Suppressor macrophage treated with lipopolysaccharide for 4 hours (primary cell): ENCODE measurements around the gene SHC3.

ENCODE experiments used
- DNase-seq: peaks from one replicate; pipeline ENCODE4 v3.0.0-alpha.2; 2020

SHC3 gene

GRCh38 chr9:89185980-89186379 lies 7.4 kb upstream of the SHC3 start:
- no peak for DNase-seq

- no peak for DNase-seq
These were observed 4.5 kb upstream of the SHC3 start for GRCh38 chr9:89183146-89183545.

DNA sequence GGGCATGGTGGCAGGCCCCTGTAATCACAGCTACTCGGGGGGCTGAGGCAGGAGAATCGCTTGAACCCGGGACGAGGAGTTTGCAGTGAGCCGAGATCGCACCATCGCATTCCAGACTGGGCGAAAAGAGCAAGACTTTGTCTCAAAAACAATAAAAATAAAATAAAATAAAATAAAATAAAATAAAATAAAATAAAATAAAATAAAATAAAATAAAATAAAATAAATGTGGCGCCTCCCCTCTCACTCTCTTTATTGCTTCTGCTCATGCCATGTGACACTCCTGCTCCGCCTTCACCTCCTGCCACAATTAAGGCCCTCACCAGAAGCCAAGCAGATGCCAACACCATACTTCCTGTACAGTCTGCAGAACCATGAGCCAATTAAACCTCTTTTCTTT lies 3.8 kb upstream of the SHC3 start:
- no peak for DNase-seq

DNA sequence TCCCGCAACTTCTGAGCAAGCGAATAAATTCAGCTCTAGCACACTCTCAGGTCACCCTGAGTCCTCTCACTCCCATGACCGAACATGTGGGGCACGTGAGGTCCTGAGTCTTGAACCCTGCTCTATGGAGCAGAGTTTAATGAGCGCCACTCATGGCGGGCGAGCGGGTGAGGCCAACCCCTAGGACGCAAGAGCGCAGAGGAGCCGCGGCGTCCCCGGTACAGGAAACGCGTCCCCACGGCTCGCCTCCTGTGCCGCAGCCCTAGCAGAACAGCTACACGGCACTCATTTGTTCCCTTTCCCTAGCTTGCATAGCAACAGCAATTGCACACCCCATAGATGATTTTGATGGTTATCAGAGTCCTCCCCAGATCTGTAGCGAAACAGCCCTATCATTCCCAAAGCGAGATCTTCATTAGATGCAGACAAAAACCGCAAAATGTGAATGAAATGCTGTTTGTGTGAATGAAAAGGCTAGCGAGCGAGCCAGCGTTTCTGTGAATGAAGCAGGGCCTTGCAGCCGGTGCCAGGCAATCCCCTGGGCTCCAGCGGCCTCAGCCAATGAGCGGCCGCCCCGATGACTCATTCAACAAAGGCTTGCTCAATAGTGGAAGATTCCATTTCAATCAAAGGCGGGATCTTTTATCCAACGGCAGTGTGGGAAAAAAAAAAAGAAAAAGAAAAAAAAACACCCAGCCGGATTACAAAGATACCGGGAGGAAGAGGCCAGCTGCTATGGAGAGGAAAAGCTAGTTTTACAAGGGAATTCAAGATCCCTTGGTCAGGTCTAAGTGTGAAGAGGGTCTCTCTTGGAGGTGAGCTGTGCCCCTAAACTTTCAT lies 1.5 kb upstream of the SHC3 start:
- DNase-seq, result peak; percentile 90

DNA sequence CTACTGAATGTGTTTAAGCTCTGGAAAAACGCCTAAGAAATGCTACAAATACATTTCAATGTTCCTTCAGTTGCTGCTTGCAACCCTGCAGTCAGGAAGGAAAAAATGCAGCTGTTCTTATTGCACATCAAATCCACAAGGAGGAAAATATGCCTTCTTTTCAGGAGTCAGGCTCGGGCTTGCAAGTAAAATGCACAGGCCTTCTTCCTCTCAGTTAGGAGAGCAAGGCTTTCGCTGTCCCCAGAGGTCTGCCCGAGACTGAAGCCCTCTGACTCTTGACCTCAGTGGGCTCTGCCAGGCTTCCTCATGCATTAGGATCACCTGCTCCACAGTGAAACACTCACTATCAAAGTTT lies 899 bp upstream of the SHC3 start:
- DNase-seq, result no peak

- no peak for DNase-seq
These were observed 367 bp upstream of the SHC3 start for GRCh38 chr9:89178830-89179539.

- DNase-seq, result no peak
These were observed 1.3 kb downstream of the SHC3 start for GRCh38 chr9:89177012-89177943.

- no peak for DNase-seq
These were observed 2.8 kb downstream of the SHC3 start for GRCh38 chr9:89175828-89176261.

DNA sequence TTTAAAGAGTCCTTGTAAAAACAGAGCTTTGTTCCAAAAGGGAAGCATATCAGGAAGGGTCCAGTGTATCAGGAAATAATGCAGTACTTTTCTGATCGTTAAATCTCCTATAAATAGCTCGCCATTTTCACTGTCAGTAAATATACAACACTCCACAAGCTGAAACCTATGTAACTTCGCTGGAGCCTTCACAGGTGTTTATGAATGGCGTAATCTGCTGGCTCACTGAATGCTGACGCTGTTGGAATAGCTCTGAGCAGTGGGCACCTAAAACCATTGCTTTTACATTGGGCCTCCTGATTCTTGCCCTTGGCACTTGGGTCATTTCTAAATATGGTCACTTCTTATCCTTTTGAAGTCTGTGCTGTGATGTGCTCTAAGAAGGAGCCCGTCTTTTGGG lies 4.3 kb downstream of the SHC3 start:
- no peak for DNase-seq

- no peak for DNase-seq
These were observed 5.5 kb downstream of the SHC3 start for GRCh38 chr9:89173072-89173471.

GRCh38 chr9:89172398-89172797 lies 6.2 kb downstream of the SHC3 start:
- no peak for DNase-seq

DNA sequence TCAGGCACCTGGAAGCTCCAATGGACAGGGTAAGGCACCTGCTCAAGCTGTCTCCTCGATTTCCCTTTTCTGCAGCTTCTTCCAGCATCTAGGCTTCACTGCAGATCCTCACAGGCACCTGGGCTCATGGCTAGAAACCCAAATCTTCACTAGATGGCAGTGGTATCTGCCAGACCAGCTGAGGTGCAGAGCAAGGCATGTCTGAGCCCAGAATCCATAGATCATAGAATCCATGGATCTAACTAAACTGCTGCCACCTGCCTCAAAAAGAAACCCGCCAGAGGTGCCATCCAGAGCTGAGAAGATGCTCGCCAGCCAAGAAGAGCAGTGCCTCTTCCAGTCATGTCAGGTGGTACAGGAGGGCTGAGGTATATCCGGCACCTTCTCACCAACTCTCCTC lies 6.9 kb downstream of the SHC3 start:
- DNase-seq, result no peak

GRCh38 chr9:89171231-89171630 lies 7.4 kb downstream of the SHC3 start:
- DNase-seq, result no peak

DNA sequence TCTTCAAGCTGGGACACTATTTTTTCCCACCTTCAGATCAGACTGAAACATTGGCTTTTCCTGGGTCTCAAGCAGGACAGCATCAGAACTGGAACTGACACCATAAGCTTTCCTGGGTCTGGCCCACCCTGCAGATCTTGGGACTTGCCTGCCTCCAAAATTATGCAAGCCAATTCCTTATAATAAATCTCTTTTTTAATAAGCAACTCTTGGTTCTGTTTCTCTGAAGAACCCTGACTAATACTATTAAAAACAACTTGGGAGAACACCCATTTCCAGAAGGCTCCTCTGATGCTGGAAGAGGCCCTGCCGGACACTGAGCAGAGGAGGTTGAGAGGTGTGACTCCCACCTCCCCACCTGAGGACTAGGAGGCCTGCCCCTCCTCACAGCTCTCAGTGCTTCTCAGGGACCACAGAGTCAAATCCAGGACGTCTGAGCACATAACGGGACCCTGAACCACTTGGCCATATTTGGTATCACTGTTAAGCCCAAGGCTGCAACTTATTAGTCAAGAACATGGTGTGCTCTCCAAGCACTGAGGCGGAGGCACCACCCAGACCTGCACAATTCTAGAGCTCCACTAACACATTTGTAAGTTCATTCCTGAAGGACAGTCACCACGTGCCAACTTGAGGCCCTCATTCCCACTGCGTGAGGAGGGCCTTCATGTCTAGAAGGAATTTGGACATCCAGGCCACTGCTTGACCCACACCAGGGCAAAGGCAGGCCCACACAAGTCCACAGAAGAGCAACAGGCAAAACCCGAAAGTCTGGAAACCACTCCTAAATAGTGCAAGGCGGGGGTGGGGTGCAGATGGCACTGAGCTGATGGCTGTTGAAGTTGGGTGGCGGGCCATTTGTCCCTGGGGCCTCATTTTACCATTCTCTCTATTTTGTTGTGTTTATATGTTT lies 9.5 kb downstream of the SHC3 start:
- no peak for DNase-seq

GRCh38 chr9:89167788-89168187 lies 10.8 kb downstream of the SHC3 start:
- no peak for DNase-seq

GRCh38 chr9:89166852-89167251 lies 11.8 kb downstream of the SHC3 start:
- DNase-seq, result no peak

- DNase-seq, result no peak
These were observed 12.7 kb downstream of the SHC3 start for GRCh38 chr9:89165880-89166279.

GRCh38 chr9:89165341-89165740 lies 13.3 kb downstream of the SHC3 start:
- DNase-seq, result no peak

DNA sequence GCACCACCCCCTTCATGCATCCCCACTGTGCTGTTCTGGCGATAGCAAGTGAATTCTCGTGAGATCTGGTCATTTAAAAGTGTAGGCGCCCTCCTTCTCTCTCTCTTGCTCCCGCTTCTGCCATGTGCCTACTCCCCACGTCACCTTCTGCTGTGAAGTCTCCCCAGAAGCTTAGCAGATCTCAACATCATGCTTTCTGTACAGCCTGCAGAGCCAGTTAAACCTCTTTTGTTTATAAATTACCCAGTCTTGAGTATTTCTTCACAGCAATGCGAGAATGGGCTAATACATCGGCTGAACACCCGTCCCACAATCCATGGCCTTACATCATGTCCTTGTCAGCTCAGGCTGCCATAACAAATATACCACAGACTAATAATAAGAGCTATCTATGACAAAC lies 17.4 kb downstream of the SHC3 start:
- no peak for DNase-seq

DNA sequence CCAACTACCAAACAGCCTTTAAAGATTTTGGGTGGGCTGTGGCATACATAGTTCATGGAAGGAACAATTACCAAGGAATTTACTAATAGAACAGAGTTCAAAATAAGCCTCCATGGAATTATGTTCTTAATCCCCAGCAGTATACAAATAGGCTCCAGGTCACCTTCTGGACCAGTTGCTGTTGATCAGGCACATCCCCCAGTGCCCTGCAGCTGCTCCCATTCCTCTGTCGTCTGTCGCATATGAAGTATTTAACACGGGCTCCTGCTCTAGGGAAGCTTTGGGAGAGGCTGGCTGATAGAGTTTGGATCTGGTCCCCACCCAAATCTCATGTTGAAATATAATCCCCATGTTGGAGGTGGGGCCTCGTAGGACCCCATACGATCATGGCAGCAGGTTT lies 17.8 kb downstream of the SHC3 start:
- no peak for DNase-seq

- DNase-seq, result peak; percentile 80
These were observed 23.8 kb downstream of the SHC3 start for GRCh38 chr9:89154651-89155336.

GRCh38 chr9:89154218-89154617 lies 24.4 kb downstream of the SHC3 start:
- no peak for DNase-seq
